ENCODE results near the gene CELF4.

DNA sequence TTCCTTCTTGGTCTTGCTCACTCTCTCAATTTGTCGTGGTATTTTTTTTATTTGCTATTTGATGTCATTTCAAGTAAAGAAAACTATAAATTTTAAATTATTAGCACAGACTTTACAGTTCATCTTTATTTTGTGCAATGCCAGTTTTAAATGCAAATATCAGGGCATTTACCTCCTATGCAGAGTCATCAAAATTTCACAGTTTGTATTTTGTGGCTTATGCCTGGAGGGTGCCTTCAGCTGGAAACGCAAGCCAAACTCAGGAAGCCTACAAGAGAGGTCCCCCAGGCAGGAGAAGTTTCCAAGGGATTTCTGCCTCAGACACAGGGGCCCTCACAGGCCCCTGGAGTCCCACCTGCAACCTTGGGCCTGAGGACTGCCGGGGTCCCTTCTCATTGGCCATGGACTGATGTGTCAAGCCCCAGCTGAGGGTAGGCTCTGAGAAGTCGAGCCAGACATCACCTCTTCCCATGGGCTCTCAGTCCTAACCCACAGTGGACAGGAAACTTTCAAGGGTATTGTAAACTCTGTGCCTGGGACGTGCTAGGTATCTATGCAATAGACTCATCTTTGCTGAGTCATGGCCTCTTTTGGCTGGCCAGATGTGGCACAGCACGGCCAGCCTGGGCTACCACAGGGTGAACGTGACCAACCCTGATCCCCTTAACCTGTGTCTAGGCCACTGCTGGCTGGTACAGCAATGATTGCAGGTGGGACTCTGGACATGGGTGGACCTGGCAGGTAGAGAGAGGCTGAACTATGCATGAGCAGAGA, 236.5 kb downstream of the CELF4 start:
- no peak for TF ChIP-seq EP300 (IDR thresholded peaks at IDR 0.05; ENCODE audit: borderline replicate concordance)
- no peak for TF ChIP-seq REST (IDR thresholded peaks at IDR 0.05; ENCODE audit: low read depth)
- TF ChIP-seq, protein P1, sequence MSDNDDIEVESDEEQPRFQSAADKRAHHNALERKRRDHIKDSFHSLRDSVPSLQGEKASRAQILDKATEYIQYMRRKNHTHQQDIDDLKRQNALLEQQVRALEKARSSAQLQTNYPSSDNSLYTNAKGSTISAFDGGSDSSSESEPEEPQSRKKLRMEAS (IDR thresholded peaks at IDR 0.05) = no peak

Data from Ishikawa (cell line).